ENCODE data around the gene MBTPS1.

MBTPS1 gene

DNA sequence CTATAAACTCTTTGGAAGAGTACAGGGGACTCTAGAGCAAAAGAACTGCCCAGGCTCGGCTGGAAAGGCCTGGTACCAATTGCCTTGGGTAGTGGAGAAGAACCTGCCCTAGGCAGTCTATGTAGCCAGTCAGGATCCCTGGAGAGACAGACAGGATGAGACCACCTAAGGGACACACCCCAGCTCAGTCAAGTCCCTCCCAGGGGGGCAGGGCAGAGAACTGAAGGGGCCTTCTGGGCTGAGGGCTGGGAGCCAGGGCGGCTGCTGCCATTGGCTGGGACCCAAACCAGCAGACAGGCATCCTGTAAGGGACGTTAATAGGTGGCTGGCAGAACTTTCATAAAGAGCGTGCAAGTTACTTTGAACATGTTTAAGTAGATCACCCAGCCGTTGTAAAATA lies 61.4 kb downstream of the MBTPS1 start:
- no peak overlapping the region for H2AFZ ChIP-seq (ENCODE audit: low read depth)
- H3K9ac ChIP-seq, result no peak overlapping the region
- H3K36me3 ChIP-seq (ENCODE audit: insufficient read depth), result no peaks in the 10 kb centered on the region; the same call in 1 of the 2 replicates
- no peaks in the 10 kb centered on the region for H3K27me3 ChIP-seq (ENCODE audit: insufficient read depth, low read depth)
- H3K79me2 ChIP-seq (ENCODE audit: insufficient read depth, low read depth), result no peaks in the 10 kb centered on the region
- H3K4me3 ChIP-seq (IDR thresholded peaks at IDR 0.05; ENCODE audit: insufficient read depth, low read depth, low read length), result no peak overlapping the region
- H4K20me1 ChIP-seq (ENCODE audit: insufficient read depth), result no peaks in the 10 kb centered on the region
- H3K4me2 ChIP-seq, result no peak overlapping the region
- no peak overlapping the region for H3K27ac ChIP-seq
- no peaks in the 10 kb centered on the region for H3K4me1 ChIP-seq (ENCODE audit: low read depth, poor library complexity, severe bottlenecking)
- TF ChIP-seq, protein P1, sequence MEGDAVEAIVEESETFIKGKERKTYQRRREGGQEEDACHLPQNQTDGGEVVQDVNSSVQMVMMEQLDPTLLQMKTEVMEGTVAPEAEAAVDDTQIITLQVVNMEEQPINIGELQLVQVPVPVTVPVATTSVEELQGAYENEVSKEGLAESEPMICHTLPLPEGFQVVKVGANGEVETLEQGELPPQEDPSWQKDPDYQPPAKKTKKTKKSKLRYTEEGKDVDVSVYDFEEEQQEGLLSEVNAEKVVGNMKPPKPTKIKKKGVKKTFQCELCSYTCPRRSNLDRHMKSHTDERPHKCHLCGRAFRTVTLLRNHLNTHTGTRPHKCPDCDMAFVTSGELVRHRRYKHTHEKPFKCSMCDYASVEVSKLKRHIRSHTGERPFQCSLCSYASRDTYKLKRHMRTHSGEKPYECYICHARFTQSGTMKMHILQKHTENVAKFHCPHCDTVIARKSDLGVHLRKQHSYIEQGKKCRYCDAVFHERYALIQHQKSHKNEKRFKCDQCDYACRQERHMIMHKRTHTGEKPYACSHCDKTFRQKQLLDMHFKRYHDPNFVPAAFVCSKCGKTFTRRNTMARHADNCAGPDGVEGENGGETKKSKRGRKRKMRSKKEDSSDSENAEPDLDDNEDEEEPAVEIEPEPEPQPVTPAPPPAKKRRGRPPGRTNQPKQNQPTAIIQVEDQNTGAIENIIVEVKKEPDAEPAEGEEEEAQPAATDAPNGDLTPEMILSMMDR (conservative IDR thresholded peaks at IDR 0.05; ENCODE audit: low read depth, low read length), result no peak

DNA sequence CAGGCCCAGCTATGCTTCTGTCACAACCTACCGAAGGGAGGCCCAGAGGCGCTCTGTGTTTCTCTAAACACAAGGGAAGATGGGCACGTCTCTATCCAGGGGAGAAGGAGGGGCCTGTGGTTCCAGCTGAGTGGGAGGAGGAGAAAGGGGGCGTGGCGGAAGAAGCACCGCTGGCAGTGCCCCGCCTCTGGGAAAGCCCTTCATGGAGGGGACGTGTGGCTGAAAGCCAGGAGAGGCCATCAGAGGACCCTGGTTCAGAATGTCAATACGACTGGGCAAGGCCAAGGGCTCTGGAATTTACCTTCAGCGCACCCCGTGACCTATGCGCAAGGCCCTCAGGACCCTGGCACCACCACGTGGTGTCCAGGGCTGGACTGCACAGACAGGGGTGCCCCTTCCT lies 61.8 kb downstream of the MBTPS1 start:
- TF ChIP-seq, protein P1 (conservative IDR thresholded peaks at IDR 0.05; ENCODE audit: low read depth, low read length), result no peak
- no peak overlapping the region for H3K27ac ChIP-seq
- H3K4me2 ChIP-seq, result no peak overlapping the region
- no peaks in the 10 kb centered on the region for H3K27me3 ChIP-seq (ENCODE audit: insufficient read depth, low read depth)
- no peaks in the 10 kb centered on the region for H4K20me1 ChIP-seq (ENCODE audit: insufficient read depth)
- H3K4me1 ChIP-seq (ENCODE audit: low read depth, poor library complexity, severe bottlenecking), result no peaks in the 10 kb centered on the region
- H3K79me2 ChIP-seq (ENCODE audit: insufficient read depth, low read depth), result no peaks in the 10 kb centered on the region
- H3K9ac ChIP-seq, result no peak overlapping the region
- no peaks in the 10 kb centered on the region; the same call in 1 of the 2 replicates for H3K36me3 ChIP-seq (ENCODE audit: insufficient read depth)
- no peak overlapping the region for H3K4me3 ChIP-seq (IDR thresholded peaks at IDR 0.05; ENCODE audit: insufficient read depth, low read depth, low read length)
- no peak overlapping the region for H2AFZ ChIP-seq (ENCODE audit: low read depth)

DNA sequence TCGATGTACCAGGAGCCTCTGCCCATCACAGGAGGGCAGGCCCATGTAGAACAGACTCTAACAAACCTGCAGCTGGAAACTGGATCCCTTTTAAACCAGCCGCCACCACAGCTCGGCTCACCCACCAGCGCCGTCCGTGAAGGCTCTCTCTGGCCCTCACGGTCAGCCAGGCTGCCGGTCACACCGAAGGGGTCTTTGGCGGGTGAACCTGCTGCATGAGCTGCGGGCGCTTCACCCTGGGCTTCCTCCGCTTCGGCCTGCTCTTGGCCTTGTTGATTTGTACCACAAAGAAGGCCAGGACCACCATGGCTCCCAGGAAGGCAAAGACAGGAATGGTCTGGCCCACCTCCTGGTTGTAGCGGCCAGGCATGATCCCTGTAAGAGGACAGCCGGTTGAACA lies 62.5 kb downstream of the MBTPS1 start:
- H3K9ac ChIP-seq, result no peak overlapping the region
- TF ChIP-seq, protein P1 (conservative IDR thresholded peaks at IDR 0.05; ENCODE audit: low read depth, low read length), result no peak
- no peaks in the 10 kb centered on the region for H4K20me1 ChIP-seq (ENCODE audit: insufficient read depth)
- H3K4me3 ChIP-seq (IDR thresholded peaks at IDR 0.05; ENCODE audit: insufficient read depth, low read depth, low read length), result no peak overlapping the region
- no peaks in the 10 kb centered on the region for H3K79me2 ChIP-seq (ENCODE audit: insufficient read depth, low read depth)
- H3K4me2 ChIP-seq, result no peak overlapping the region
- no peak overlapping the region for H3K27ac ChIP-seq
- no peaks in the 10 kb centered on the region for H3K4me1 ChIP-seq (ENCODE audit: low read depth, poor library complexity, severe bottlenecking)
- H3K36me3 ChIP-seq (ENCODE audit: insufficient read depth), result no peaks in the 10 kb centered on the region; the same call in 1 of the 2 replicates
- no peaks in the 10 kb centered on the region for H3K27me3 ChIP-seq (ENCODE audit: insufficient read depth, low read depth)
- H2AFZ ChIP-seq (ENCODE audit: low read depth), result no peak overlapping the region

DNA sequence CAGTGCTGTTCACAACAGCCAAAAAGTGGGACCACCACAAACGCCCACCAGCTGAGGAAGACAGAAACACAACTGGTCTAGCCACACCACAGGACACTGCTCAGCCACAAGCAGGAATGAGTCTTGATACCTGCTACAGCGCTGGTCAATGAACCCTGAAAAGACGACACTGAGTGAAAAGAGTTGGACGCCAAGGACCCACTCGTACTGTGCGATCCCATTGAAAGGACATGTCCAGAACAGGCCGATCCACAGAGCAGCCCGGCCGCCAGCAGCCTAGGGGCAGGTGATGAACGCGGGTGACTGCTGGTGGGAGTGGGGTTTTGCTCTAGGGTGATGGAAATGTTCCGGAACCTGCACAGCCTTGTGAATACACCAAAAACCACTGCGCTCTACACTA lies 63.5 kb downstream of the MBTPS1 start:
- H3K27me3 ChIP-seq (ENCODE audit: insufficient read depth, low read depth), result no peaks in the 10 kb centered on the region
- H2AFZ ChIP-seq (ENCODE audit: low read depth), result no peak overlapping the region
- H4K20me1 ChIP-seq (ENCODE audit: insufficient read depth), result no peaks in the 10 kb centered on the region
- no peak overlapping the region for H3K27ac ChIP-seq
- no peak overlapping the region for H3K9ac ChIP-seq
- H3K79me2 ChIP-seq (ENCODE audit: insufficient read depth, low read depth), result no peaks in the 10 kb centered on the region
- no peak overlapping the region for H3K4me3 ChIP-seq (IDR thresholded peaks at IDR 0.05; ENCODE audit: insufficient read depth, low read depth, low read length)
- H3K36me3 ChIP-seq (ENCODE audit: insufficient read depth), result no peaks in the 10 kb centered on the region; the same call in 1 of the 2 replicates
- no peaks in the 10 kb centered on the region for H3K4me1 ChIP-seq (ENCODE audit: low read depth, poor library complexity, severe bottlenecking)
- TF ChIP-seq, protein P1 (conservative IDR thresholded peaks at IDR 0.05; ENCODE audit: low read depth, low read length), result no peak
- no peak overlapping the region for H3K4me2 ChIP-seq

Measured in KMS-11 (cell line).